Measurements from ENCODE around the gene TAF6L. TPM values are rescaled to one million over a fixed set of nuclear protein-coding genes. Genes with fewer than 3 reads are reported as not detected.
A peak's percentile ranks its signal among the peaks of the same experiment; 100 is the strongest.
"Not testable (repeated sequence)": the region's sequence is repeated elsewhere in the genome, so short reads cannot be mapped to it uniquely, and the experiment has no call there.

TAF6L gene
- total RNA-seq, 2 experiments from 2014 or later = 11.9 to 12.0 TPM

DNA sequence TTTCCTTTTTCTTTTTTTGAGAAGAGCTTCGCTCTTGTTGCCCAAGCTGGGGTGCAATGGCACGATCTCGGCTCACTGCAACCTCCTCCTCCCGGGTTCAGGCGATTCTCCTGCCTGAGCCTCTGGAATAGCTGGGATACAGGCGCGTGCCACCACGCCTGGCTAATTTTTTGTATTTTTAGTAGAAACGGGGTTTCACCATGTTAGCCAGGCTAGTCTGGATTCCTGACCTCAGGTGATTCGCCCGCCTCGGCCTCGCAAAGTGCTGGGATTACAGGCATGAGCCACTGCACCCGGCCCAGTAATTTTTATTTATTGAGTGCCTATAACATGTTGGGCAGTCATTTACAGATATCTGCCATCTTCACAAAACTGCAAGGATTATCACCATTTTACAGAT lies 41.1 kb upstream of the TAF6L start:
- POLR2A ChIA-PET = interaction anchor here (0.6 to 4.1 kb wide), 6 partner anchors 18 to 111 kb away, joined by 3 to 39 read pairs (median 9); partner anchors contain the start of gene ZBTB3
- intact Hi-C loops (cut with micrococcal nuclease) = not testable (repeated sequence)

DNA sequence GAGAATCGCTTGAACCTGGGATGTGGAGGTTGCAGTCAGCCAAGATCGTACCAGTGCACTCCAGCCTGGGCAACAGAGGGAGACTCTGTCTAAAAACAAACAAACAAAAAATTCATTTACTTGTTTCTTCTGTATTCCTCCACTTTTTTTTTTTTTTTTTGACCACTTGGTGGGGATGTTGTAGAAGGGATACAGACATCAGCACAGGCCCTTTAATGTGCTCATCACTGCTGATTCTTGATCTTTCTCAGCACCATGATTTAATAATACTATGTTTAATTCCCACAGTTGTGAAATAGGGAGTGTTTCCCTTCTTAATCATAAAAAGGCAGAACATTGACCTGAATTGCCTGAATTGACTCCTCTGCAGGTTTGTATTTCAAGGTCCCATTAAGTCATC lies 38.4 kb upstream of the TAF6L start:
- POLR2A ChIA-PET = interaction anchor here (1.0 kb wide), 1 partner anchor 99 kb away, joined by 8 read pairs; the partner anchor contains the start of gene STX5
- intact Hi-C loops (cut with micrococcal nuclease) = loop anchor here (1.0 kb wide), 1 partner anchor 129 kb away; no protein-coding TSS in a partner anchor
- CTCF ChIA-PET = interaction anchor here (0.6 to 5.7 kb wide), 3 partner anchors 28 to 68 kb away, joined by 4 to 28 read pairs (median 4); partner anchors contain the start of genes C11orf98 and CSKMT
- DNase-seq = no peak
- Mint-ChIP-seq H3K4me3 (no peak overlapping the region), H3K27me3 (no peaks in the 10 kb centered on the region), H3K9me3 (no peaks in the 10 kb centered on the region), H3K4me1 (ENCODE audit: low read depth) (peaks cover 24% of the 10 kb centered on the region), H3K36me3 (peaks cover 26% of the 10 kb centered on the region), H3K27ac (peak overlapping the region; percentile 46)

More for the DNA sequence above, 41.1 kb upstream of the TAF6L start:
- not testable (repeated sequence) for DNase-seq, H3K27ac Mint-ChIP-seq, H3K9me3 Mint-ChIP-seq, H3K27me3 Mint-ChIP-seq
- peak overlapping the region; percentile 99 for H3K4me3 Mint-ChIP-seq
- CTCF ChIA-PET = interaction anchor here (1.6 to 5.7 kb wide), 3 partner anchors 31 to 336 kb away, joined by 4 to 28 read pairs (median 6); partner anchors contain the start of gene POLR2G
- peaks cover 36% of the 10 kb centered on the region for H3K36me3 Mint-ChIP-seq
- H3K4me1 Mint-ChIP-seq (ENCODE audit: low read depth) = peaks cover 29% of the 10 kb centered on the region

DNA sequence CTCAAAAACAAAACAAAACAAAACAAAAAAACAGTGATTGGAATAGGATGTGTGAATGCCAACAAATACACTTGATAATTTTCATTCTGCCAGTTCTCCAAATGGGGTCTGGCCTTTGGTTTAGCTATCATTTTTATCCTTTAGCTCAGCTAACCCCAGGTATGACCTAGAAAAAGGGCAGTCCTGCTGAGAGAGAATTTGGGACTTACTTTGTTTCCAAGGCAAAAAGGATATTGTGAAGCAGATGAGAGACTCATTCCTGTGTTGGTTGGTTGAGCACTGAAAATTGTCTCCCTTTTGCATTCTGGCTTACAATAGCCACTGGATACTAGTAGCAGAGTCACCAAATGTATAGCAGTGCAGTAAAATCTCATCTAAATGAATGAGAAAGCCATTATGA lies 34.0 kb upstream of the TAF6L start:
- CTCF ChIA-PET = interaction anchor here (0.5 to 1.3 kb wide), 2 partner anchors 43 to 129 kb away, joined by 3 to 4 read pairs; no protein-coding TSS in a partner anchor
- no peak overlapping the region for H3K4me3 Mint-ChIP-seq
- no peak overlapping the region for H3K27ac Mint-ChIP-seq
- intact Hi-C loops (cut with micrococcal nuclease) = no loop called here
- H3K4me1 Mint-ChIP-seq (ENCODE audit: low read depth) = peaks cover 8% of the 10 kb centered on the region
- no peaks in the 10 kb centered on the region for H3K27me3 Mint-ChIP-seq
- no peaks in the 10 kb centered on the region for H3K9me3 Mint-ChIP-seq
- POLR2A ChIA-PET = no interaction called here
- H3K36me3 Mint-ChIP-seq = peaks cover 24% of the 10 kb centered on the region
- DNase-seq = no peak

DNA sequence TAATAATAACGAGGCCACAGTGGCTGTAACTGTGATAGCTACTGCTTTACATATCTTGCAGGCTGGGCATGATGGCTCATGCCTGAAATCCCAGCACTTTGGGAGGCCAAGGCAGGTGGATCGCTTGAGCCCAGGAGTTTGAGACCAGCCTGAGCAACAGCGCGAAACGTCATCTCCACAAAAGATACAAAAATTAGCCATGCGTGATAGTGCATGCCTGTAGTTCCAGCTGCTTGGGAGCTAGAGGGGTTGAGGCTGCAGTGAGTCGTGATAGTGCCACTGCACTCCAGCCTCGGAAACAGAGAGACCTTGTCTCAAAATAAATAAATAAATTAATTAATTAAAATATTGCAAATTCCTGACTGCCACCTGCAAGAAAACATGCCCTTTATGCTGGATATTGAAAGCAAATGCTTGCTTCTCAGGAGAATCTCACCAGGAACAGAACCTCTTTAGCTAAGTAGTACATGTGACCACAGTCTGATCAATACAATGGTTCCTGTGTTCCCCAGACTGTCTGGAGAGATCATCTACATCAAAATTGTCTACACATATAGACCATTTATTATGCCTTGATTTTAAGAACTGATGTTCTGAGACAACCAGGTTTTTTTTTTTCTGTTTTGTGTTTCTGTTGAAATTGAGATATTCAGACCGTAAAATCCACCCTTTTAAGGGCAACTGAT lies 23.6 kb upstream of the TAF6L start:
- H3K4me1 Mint-ChIP-seq (ENCODE audit: low read depth) = peaks cover 16% of the 10 kb centered on the region
- no peaks in the 10 kb centered on the region for H3K9me3 Mint-ChIP-seq
- POLR2A ChIA-PET = no interaction called here
- DNase-seq = no peak
- H3K27ac Mint-ChIP-seq = no peak overlapping the region
- CTCF ChIA-PET = no interaction called here
- peaks cover 10% of the 10 kb centered on the region for H3K36me3 Mint-ChIP-seq
- no peaks in the 10 kb centered on the region for H3K27me3 Mint-ChIP-seq
- intact Hi-C loops (cut with micrococcal nuclease) = no loop called here
- no peak overlapping the region for H3K4me3 Mint-ChIP-seq

DNA sequence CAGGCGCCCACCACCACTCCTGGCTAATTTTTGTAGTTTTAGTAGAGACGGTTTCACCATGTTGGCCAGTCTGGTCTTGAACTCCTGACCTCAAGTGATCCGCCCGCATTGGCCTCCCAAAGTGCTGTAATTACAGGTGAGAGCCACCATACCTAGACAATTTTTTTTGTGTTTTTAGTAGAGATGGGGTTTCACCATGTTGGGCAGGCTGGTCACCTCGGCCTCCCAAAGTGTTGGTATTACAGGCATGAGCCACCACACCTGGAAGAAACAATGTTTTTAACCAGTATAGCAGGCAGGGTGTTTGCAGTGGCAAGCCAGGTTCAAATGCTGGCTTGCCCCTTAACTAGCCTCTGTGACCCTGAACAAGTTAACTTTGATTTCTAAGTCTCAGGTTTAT lies 21.3 kb upstream of the TAF6L start:
- Mint-ChIP-seq H3K27ac (peak overlapping the region; percentile 45), H3K36me3 (peaks cover 11% of the 10 kb centered on the region), H3K4me1 (ENCODE audit: low read depth) (peaks cover 29% of the 10 kb centered on the region)
- H3K27me3 Mint-ChIP-seq, CTCF ChIA-PET, H3K4me3 Mint-ChIP-seq, DNase-seq, H3K9me3 Mint-ChIP-seq, POLR2A ChIA-PET: not testable (repeated sequence)
- intact Hi-C loops (cut with micrococcal nuclease) = loop anchor here (5.0 kb wide), 1 partner anchor 43 kb away; the partner anchor contains the start of genes BSCL2 and GNG3

DNA sequence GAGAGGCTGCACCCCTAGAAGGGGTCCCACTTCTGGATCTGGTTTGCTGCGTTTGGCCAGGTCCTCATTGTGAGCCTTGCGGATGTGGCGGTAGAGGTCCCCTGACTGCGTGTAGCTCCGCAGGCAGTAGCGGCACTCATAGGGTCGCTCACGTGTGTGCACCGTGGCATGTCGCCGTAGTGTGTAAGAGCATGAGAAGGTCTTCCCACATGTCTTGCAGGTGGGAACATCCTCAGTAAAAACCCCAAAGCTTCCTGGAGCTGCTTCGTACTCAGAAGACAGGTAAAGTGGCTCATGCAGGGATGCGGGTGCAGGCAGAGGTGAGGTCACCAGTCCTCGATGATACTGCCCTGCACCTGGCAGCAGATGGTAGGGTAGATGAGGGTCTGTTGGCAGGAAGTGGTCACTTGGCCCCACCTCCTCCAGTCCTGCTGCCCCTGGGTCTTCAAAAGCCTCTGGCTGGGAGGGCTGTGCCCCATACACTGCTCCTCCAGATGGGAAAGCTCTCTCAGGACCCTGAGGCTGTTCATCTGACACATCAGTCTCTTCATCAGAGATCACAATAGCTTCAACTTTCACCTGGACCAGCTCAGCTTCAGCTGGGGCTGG lies 18.9 kb upstream of the TAF6L start:
- no peak for DNase-seq
- peaks cover 11% of the 10 kb centered on the region for H3K36me3 Mint-ChIP-seq
- peaks cover 29% of the 10 kb centered on the region for H3K4me1 Mint-ChIP-seq (ENCODE audit: low read depth)
- no peak overlapping the region for H3K27ac Mint-ChIP-seq
- intact Hi-C loops (cut with micrococcal nuclease) = loop anchor here (5.0 kb wide), 1 partner anchor 45 kb away; the partner anchor contains the start of genes BSCL2 and GNG3
- CTCF ChIA-PET = interaction anchor here (2.2 to 3.0 kb wide), 3 partner anchors 10 to 35 kb away, joined by 6 to 32 read pairs (median 12); partner anchors contain the start of genes POLR2G, TMEM179B and TTC9C
- H3K27me3 Mint-ChIP-seq = no peaks in the 10 kb centered on the region
- H3K4me3 Mint-ChIP-seq = no peak overlapping the region
- POLR2A ChIA-PET = interaction anchor here (1.5 to 2.7 kb wide), 4 partner anchors 10 to 103 kb away, joined by 4 to 26 read pairs (median 14); partner anchors contain the start of gene POLR2G
- no peaks in the 10 kb centered on the region for H3K9me3 Mint-ChIP-seq

DNA sequence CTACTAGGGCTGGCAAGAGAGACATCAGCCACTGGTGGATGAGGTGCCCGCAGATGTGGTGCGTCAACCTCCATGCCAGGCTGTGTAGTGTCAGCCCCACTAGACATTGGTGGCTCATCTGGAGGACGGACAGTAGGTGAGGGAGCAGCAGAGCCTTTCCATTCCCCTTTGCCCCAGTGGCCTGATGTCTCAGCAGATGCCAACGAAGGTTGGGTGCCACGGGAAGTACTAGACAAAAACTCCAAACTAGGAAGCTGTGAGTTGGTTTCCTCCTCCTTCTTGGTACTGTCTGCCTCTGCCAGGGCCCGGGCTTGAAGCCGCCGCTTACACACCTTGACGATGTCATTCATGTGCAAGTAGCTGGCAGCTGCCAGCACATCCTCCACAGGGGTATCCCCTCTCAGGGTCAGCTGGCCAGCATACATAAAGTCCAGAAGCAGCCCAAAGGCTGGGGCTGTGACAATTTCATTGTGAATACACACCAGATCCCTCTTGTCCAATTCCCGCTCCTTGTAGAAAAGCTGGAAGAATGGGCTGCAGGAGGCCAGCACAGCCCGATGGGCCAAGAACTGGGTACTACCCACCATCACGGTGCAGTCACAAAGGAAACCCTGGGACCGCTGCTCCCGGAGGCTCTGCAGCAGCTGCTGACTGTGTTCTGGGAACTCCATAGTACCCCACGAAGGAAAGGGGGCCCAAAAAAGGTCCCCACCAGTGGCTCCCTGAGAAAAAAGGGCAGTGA lies 18.0 kb upstream of the TAF6L start:
- ChIA-PET CTCF (interaction anchor here (0.6 to 3.0 kb wide), 13 partner anchors 9 to 1455 kb away, joined by 3 to 32 read pairs (median 4); partner anchors contain the start of genes POLR2G, SLC3A2, TAF6L and TMEM179B), POLR2A (interaction anchor here (0.5 to 2.7 kb wide), 23 partner anchors 9 to 209 kb away, joined by 3 to 32 read pairs (median 7); partner anchors contain the start of genes C11orf98, CSKMT, EEF1G and HNRNPUL2)
- Mint-ChIP-seq H3K9me3 (no peaks in the 10 kb centered on the region), H3K27me3 (no peaks in the 10 kb centered on the region), H3K27ac (peak overlapping the region; percentile 99), H3K36me3 (peaks cover 11% of the 10 kb centered on the region), H3K4me1 (ENCODE audit: low read depth) (peaks cover 26% of the 10 kb centered on the region), H3K4me3 (peak overlapping the region; percentile 99)
- DNase-seq = no peak
- intact Hi-C loops (cut with micrococcal nuclease) = loop anchor here (5.0 kb wide), 1 partner anchor 46 kb away; the partner anchor contains the start of genes BSCL2 and GNG3

DNA sequence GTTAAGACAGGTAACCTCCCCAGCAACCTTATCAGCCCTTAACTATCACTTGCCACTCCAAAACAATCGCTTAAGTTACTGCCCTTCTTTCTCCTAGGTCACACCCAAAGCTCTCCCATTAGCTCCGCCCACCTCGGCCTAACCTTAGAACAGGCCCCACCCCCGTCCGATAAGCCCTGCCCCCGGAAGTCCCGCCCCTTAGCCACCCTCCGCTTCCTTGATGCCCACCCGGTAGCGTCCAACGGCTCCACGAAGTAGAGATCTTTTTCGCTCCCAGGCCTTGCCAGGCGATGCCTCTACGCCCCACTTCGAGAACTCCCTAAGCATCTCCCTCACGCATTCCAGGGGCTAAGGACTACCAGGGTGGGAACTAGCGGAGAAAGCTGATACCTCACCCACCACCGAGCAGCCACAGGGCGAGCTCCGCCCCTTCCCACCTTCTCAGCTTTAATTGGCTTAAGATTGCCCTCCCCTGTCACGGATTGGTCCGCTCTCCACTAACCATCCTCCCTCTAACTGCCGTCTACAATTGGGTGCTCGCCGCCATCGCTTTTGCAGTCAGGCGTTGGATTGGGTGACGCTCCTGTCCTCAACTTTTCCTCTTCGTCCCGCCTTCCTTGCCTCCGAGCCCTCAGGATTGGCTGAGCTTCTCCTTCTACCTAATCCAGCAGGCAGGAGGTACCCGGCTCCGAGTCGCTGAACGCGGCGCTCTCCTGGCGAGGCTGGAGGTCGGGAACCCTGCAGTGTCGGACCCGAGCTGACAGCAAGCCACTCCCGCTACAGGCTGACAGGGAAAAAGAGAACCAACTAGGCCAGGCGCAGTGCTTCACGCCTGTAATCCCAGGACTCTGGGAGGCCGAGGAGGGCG lies 17.2 kb upstream of the TAF6L start, which contains the start of gene ZBTB3:
ZBTB3 (minus strand) TSS at position 425 of the 868 bp plus-strand sequence. CDS start 496 bp downstream, outside the sequence.
- Mint-ChIP-seq H3K9me3 (no peaks in the 10 kb centered on the region), H3K4me3 (peak within 1 kb of the TSS; percentile 99), H3K4me1 (ENCODE audit: low read depth) (peaks cover 23% of the 10 kb centered on the region), H3K27me3 (no peaks in the 10 kb centered on the region), H3K27ac (peak within 1 kb of the TSS; percentile 99), H3K36me3 (peaks cover 8% of the 10 kb centered on the region)
- ChIA-PET CTCF (interaction anchor here (0.6 to 3.0 kb wide), 15 partner anchors 8 to 1454 kb away, joined by 3 to 32 read pairs (median 4); partner anchors contain the start of genes POLR2G, SLC3A2, TAF6L and TMEM179B), POLR2A (interaction anchor here (0.5 to 2.7 kb wide), 27 partner anchors 8 to 209 kb away, joined by 3 to 32 read pairs (median 5); partner anchors contain the start of genes C11orf98, CSKMT, EEF1G and HNRNPUL2)
- DNase-seq = peak; percentile 98
- intact Hi-C loops (cut with micrococcal nuclease) = loop anchor here (1.0 to 5.0 kb wide), 4 partner anchors 17 to 51 kb away; partner anchors contain the start of genes BSCL2, GNG3, NXF1 and TAF6L

DNA sequence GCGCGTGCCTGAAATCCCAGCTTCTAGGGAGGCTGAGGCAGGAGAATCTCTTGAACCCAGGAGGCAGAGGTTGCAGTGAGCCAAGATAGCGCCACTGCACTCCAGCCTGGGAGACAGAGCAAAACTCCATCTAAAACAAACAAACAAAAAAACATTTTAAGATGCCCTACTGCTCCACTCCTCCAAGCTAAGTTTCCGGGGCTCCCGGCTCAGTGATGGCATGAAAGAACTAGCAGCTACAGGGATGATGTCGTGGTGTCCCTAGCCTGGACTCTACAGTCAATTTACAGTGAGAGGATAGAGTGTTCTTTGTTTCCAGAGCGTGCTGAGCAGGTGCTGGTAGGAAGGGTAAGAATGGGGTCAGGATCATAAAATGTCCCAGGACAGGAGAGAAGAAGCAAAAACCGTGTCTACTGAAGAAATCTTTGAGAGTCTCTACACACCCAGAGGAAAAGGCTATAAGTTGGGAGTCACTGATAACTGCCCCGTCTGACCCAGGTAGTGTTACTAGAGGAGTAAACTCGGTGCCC lies 16.0 kb upstream of the TAF6L start:
- Mint-ChIP-seq H3K27ac (no peak overlapping the region), H3K36me3 (peaks cover 4% of the 10 kb centered on the region), H3K27me3 (no peaks in the 10 kb centered on the region), H3K4me1 (ENCODE audit: low read depth) (peaks cover 16% of the 10 kb centered on the region), H3K4me3 (peak overlapping the region; percentile 13), H3K9me3 (no peaks in the 10 kb centered on the region)
- no peak for DNase-seq
- CTCF ChIA-PET = interaction anchor here (2.4 to 3.0 kb wide), 2 partner anchors 14 to 32 kb away, joined by 9 to 32 read pairs; partner anchors contain the start of gene TMEM179B
- intact Hi-C loops (cut with micrococcal nuclease) = loop anchor here (2.0 kb wide), 2 partner anchors 16 to 50 kb away; partner anchors contain the start of genes NXF1 and TAF6L
- POLR2A ChIA-PET = interaction anchor here (1.3 to 2.6 kb wide), 5 partner anchors 14 to 86 kb away, joined by 5 to 32 read pairs (median 14); partner anchors contain the start of genes HNRNPUL2, NXF1, TAF6L and TTC9C
